Activated CD8-positive, alpha-beta memory T cell treated with anti-CD3 and anti-CD28 coated beads, Interleukin-2, amount 10 ng/mL, durations not matched to agents 7 days and 5 days (primary cell): ENCODE measurements around the gene PRMT6. TPM values are rescaled to one million over a fixed set of nuclear protein-coding genes. Genes with fewer than 3 reads are reported as not detected.
"Not testable (repeated sequence)": the region's sequence is repeated elsewhere in the genome, so short reads cannot be mapped to it uniquely, and the experiment has no call there.

ENCODE experiments used
- ATAC-seq: fragments of 150-1000 bp; cut with Tn5 transposase; one replicate; pipeline ENCODE4 v1.10.0; 2021; ENCODE audit warnings: moderate library complexity
- CTCF ChIA-PET: fragments of 350-600 bp; sonication (Branson Sonifier 250); formaldehyde crosslinking; loops from one replicate; lab custom pipeline; 2021; ENCODE audit warnings: antibody characterized with exemption; lab: Charles Lee
- DNase-seq: peaks from one replicate; pipeline ENCODE4 v3.0.0-alpha.2; 2020
- H3K27ac Mint-ChIP-seq: one replicate; pipeline ENCODE4 v1.8.0; 2021; ENCODE audit warnings: mild to moderate bottlenecking, mixed read lengths
- H3K27me3 Mint-ChIP-seq: one replicate; pipeline ENCODE4 v1.8.0; 2021; ENCODE audit warnings: mixed read lengths
- H3K36me3 Mint-ChIP-seq: one replicate; pipeline ENCODE4 v1.8.0; 2021; ENCODE audit warnings: mild to moderate bottlenecking, mixed read lengths
- H3K4me1 Mint-ChIP-seq: one replicate; pipeline ENCODE4 v1.8.0; 2021; ENCODE audit warnings: mixed read lengths
- H3K4me3 Mint-ChIP-seq: one replicate; pipeline ENCODE4 v1.8.0; 2021; ENCODE audit warnings: mild to moderate bottlenecking, moderate library complexity, mixed read lengths
- H3K9me3 Mint-ChIP-seq: one replicate; pipeline ENCODE4 v1.8.0; 2022; ENCODE audit warnings: low read depth, mixed read lengths
- total RNA-seq, 2 experiments: library from RNA; stranded (reverse); gene quantifications; one replicate each; pipeline ENCODE4 v1.2.3, GENCODE V29; 2021

PRMT6 gene
- total RNA-seq, 2 experiments from 2014 or later = 13.1 to 21.0 TPM

GRCh38 chr1:107057197-107058133 is 991 bp downstream of the PRMT6 start:
- Mint-ChIP-seq H3K4me3 (peak overlapping the region; percentile 86), H3K36me3 (peaks cover 16% of the 10 kb centered on the region), H3K9me3 (no peaks in the 10 kb centered on the region), H3K27ac (peak overlapping the region; percentile 87), H3K27me3 (no peaks in the 10 kb centered on the region), H3K4me1 (peaks cover 24% of the 10 kb centered on the region)
- ATAC-seq = peak; percentile 56
- DNase-seq = peak; percentile 60
- CTCF ChIA-PET = interaction anchor here (1.9 kb wide), 1 partner anchor 10 kb away, joined by 8 read pairs; no protein-coding TSS in a partner anchor

GRCh38 chr1:107058245-107059032 is 2.0 kb downstream of the PRMT6 start:
- Mint-ChIP-seq H3K27me3 (no peaks in the 10 kb centered on the region), H3K9me3 (no peaks in the 10 kb centered on the region), H3K36me3 (peaks cover 16% of the 10 kb centered on the region), H3K4me3 (peak overlapping the region; percentile 86), H3K27ac (no peak overlapping the region), H3K4me1 (peaks cover 24% of the 10 kb centered on the region)
- CTCF ChIA-PET = no interaction called here
- DNase-seq (no peak), ATAC-seq (no peak)

GRCh38 chr1:107061886-107062285 is 5.4 kb downstream of the PRMT6 start:
- CTCF ChIA-PET = no interaction called here
- peaks cover 12% of the 10 kb centered on the region for H3K36me3 Mint-ChIP-seq
- H3K4me3 Mint-ChIP-seq = no peak overlapping the region
- H3K4me1 Mint-ChIP-seq = peaks cover 16% of the 10 kb centered on the region
- H3K9me3 Mint-ChIP-seq = no peaks in the 10 kb centered on the region
- H3K27me3 Mint-ChIP-seq = no peaks in the 10 kb centered on the region
- H3K27ac Mint-ChIP-seq = no peak overlapping the region
- DNase-seq (no peak), ATAC-seq (no peak)

GRCh38 chr1:107073493-107073892 is 17.0 kb downstream of the PRMT6 start:
- DNase-seq = no peak
- H3K4me1 Mint-ChIP-seq = no peaks in the 10 kb centered on the region
- H3K27ac Mint-ChIP-seq = no peak overlapping the region

GRCh38 chr1:107076841-107077240 is 20.4 kb downstream of the PRMT6 start:
- Mint-ChIP-seq H3K4me1 (no peaks in the 10 kb centered on the region), H3K27me3 (peaks cover 7% of the 10 kb centered on the region), H3K36me3 (no peaks in the 10 kb centered on the region), H3K4me3 (no peak overlapping the region), H3K9me3 (no peaks in the 10 kb centered on the region), H3K27ac (no peak overlapping the region)
- DNase-seq = no peak
- CTCF ChIA-PET = no interaction called here
- no peak for ATAC-seq

More at GRCh38 chr1:107073493-107073892, 17.0 kb downstream of the PRMT6 start:
- Mint-ChIP-seq H3K4me3 (no peak overlapping the region), H3K27me3 (peaks cover 3% of the 10 kb centered on the region), H3K36me3 (no peaks in the 10 kb centered on the region), H3K9me3 (no peaks in the 10 kb centered on the region)
- no peak for ATAC-seq
- CTCF ChIA-PET = no interaction called here

- H3K27me3 Mint-ChIP-seq = peaks cover 7% of the 10 kb centered on the region
- H3K27ac Mint-ChIP-seq = no peak overlapping the region
- H3K4me3 Mint-ChIP-seq = no peak overlapping the region
- H3K36me3 Mint-ChIP-seq = no peaks in the 10 kb centered on the region
- H3K9me3 Mint-ChIP-seq = no peaks in the 10 kb centered on the region
- CTCF ChIA-PET = no interaction called here
- H3K4me1 Mint-ChIP-seq = no peaks in the 10 kb centered on the region
- DNase-seq = no peak
- no peak for ATAC-seq
Measured at GRCh38 chr1:107079249-107079648, 22.8 kb downstream of the PRMT6 start.

GRCh38 chr1:107081102-107081501 is 24.6 kb downstream of the PRMT6 start:
- CTCF ChIA-PET = no interaction called here
- peaks cover 4% of the 10 kb centered on the region for H3K9me3 Mint-ChIP-seq
- ATAC-seq (no peak), DNase-seq (no peak)
- H3K27ac Mint-ChIP-seq = no peak overlapping the region
- H3K36me3 Mint-ChIP-seq = no peaks in the 10 kb centered on the region
- H3K27me3 Mint-ChIP-seq = peaks cover 7% of the 10 kb centered on the region
- no peaks in the 10 kb centered on the region for H3K4me1 Mint-ChIP-seq
- no peak overlapping the region for H3K4me3 Mint-ChIP-seq

- no peaks in the 10 kb centered on the region for H3K9me3 Mint-ChIP-seq
- H3K27me3 Mint-ChIP-seq = no peaks in the 10 kb centered on the region
- H3K36me3 Mint-ChIP-seq = no peaks in the 10 kb centered on the region
- no peaks in the 10 kb centered on the region for H3K4me1 Mint-ChIP-seq
- H3K4me3 Mint-ChIP-seq = no peak overlapping the region
- no peak overlapping the region for H3K27ac Mint-ChIP-seq
- DNase-seq = no peak
- CTCF ChIA-PET = no interaction called here
- no peak for ATAC-seq
Measured at GRCh38 chr1:107091418-107091817, 34.9 kb downstream of the PRMT6 start.

GRCh38 chr1:107093395-107093794 is 36.9 kb downstream of the PRMT6 start:
- H3K27me3 Mint-ChIP-seq, DNase-seq, H3K36me3 Mint-ChIP-seq, H3K9me3 Mint-ChIP-seq, H3K4me1 Mint-ChIP-seq, ATAC-seq, CTCF ChIA-PET, H3K4me3 Mint-ChIP-seq, H3K27ac Mint-ChIP-seq: not testable (repeated sequence)

- no peaks in the 10 kb centered on the region for H3K27me3 Mint-ChIP-seq
- H3K27ac Mint-ChIP-seq = no peak overlapping the region
- DNase-seq = no peak
- peaks cover 2% of the 10 kb centered on the region for H3K4me1 Mint-ChIP-seq
- CTCF ChIA-PET = no interaction called here
- H3K4me3 Mint-ChIP-seq = no peak overlapping the region
- no peaks in the 10 kb centered on the region for H3K9me3 Mint-ChIP-seq
- no peak for ATAC-seq
- no peaks in the 10 kb centered on the region for H3K36me3 Mint-ChIP-seq
Measured at GRCh38 chr1:107095647-107096046, 39.2 kb downstream of the PRMT6 start.

GRCh38 chr1:107096690-107097089 is 40.2 kb downstream of the PRMT6 start:
- Mint-ChIP-seq H3K9me3 (no peaks in the 10 kb centered on the region), H3K36me3 (no peaks in the 10 kb centered on the region), H3K4me1 (peaks cover 2% of the 10 kb centered on the region), H3K4me3 (no peak overlapping the region), H3K27me3 (no peaks in the 10 kb centered on the region), H3K27ac (no peak overlapping the region)
- DNase-seq (no peak), ATAC-seq (no peak)
- CTCF ChIA-PET = no interaction called here

GRCh38 chr1:107098961-107099360 is 42.5 kb downstream of the PRMT6 start:
- CTCF ChIA-PET = no interaction called here
- H3K36me3 Mint-ChIP-seq = no peaks in the 10 kb centered on the region
- no peak for ATAC-seq

GRCh38 chr1:107100331-107100984 is 44.0 kb downstream of the PRMT6 start:
- Mint-ChIP-seq H3K36me3 (no peaks in the 10 kb centered on the region), H3K9me3 (no peaks in the 10 kb centered on the region), H3K27ac (no peak overlapping the region), H3K4me1 (peaks cover 2% of the 10 kb centered on the region), H3K27me3 (no peaks in the 10 kb centered on the region), H3K4me3 (no peak overlapping the region)
- CTCF ChIA-PET = no interaction called here
- ATAC-seq (no peak), DNase-seq (no peak)

More at GRCh38 chr1:107098961-107099360, 42.5 kb downstream of the PRMT6 start:
- no peak for DNase-seq
- Mint-ChIP-seq H3K27ac (no peak overlapping the region), H3K27me3 (no peaks in the 10 kb centered on the region), H3K4me3 (no peak overlapping the region), H3K9me3 (no peaks in the 10 kb centered on the region), H3K4me1 (peaks cover 2% of the 10 kb centered on the region)
